DND-41 (cell line): Measurements from ENCODE around the gene OR7D2.

Experiments used
- ATAC-seq: fragments of 200-7000 bp; cut with Tn5 transposase; 3 replicates; pipeline ENCODE4 v1.9.1; 2021; ENCODE audit warnings: low read depth; ENCODE audit not compliant: insufficient read depth
- DNase-seq: peaks from one replicate; pipeline ENCODE4 v3.0.0-alpha.2; 2020
- H2AFZ ChIP-seq: 2 replicates; pipeline ENCODE4 v1.6.0; 2012; ENCODE audit warnings: low read depth, low read length
- H3K27ac ChIP-seq: 2 replicates; pipeline ENCODE4 v1.5.1; 2012; ENCODE audit warnings: low read length, inconsistent platforms
- H3K27me3 ChIP-seq: fragments of 200-600 bp; sonication (generic); 2 replicates; pipeline ENCODE4 v1.6.0; 2012; ENCODE audit warnings: low read length, mild to moderate bottlenecking, inconsistent platforms; ENCODE audit not compliant: insufficient read depth, poor library complexity
- H3K36me3 ChIP-seq: 2 replicates; pipeline ENCODE4 v1.5.1; 2012; ENCODE audit warnings: low read length, inconsistent platforms; ENCODE audit not compliant: insufficient read depth
- H3K4me1 ChIP-seq: 2 replicates; pipeline ENCODE4 v1.5.1; 2012; ENCODE audit warnings: mild to moderate bottlenecking, low read length; ENCODE audit not compliant: insufficient read depth
- H3K4me2 ChIP-seq: 2 replicates; pipeline ENCODE4 v1.6.0; 2012; ENCODE audit warnings: mild to moderate bottlenecking, moderate library complexity, low read length, inconsistent platforms; ENCODE audit not compliant: insufficient read depth
- H3K4me3 ChIP-seq, 2 experiments: fragments of 200-600 bp in 1 of 2; shearing (Covaris generic) in 1 of 2; 2 replicates each; pipeline ENCODE4 v1.5.1; 2012 to 2016; ENCODE audit warnings: inconsistent platforms in 2 of 2, low read length in 2 of 2, mild to moderate bottlenecking in 2 of 2, low read depth in 1 of 2, moderate library complexity in 1 of 2
- H3K79me2 ChIP-seq: 2 replicates; pipeline ENCODE4 v1.6.0; 2012; ENCODE audit warnings: low read length, inconsistent platforms; ENCODE audit not compliant: insufficient read depth
- H3K9ac ChIP-seq: 2 replicates; pipeline ENCODE4 v1.6.0; 2012; ENCODE audit warnings: low read depth, mild to moderate bottlenecking, inconsistent platforms, low read length, moderate library complexity
- H3K9me3 ChIP-seq: 2 replicates; pipeline ENCODE4 v1.5.1; 2012; ENCODE audit warnings: low read length, moderate library complexity, mild to moderate bottlenecking, inconsistent platforms; ENCODE audit not compliant: insufficient read depth, severe bottlenecking
- H4K20me1 ChIP-seq: 2 replicates; pipeline ENCODE4 v1.6.0; 2012; ENCODE audit warnings: low read length; ENCODE audit not compliant: insufficient read depth
- CTCF ChIP-seq: IDR thresholded peaks from 2 replicates; pipeline ENCODE4 v1.5.1; 2012; ENCODE audit warnings: borderline replicate concordance, low read length, moderate library complexity, mild to moderate bottlenecking; ENCODE audit not compliant: poor library complexity, severe bottlenecking; ENCODE audit errors: extremely low read depth
- EZH2 ChIP-seq: IDR thresholded peaks from 3 replicates; pipeline ENCODE4 v1.6.1; 2012; ENCODE audit warnings: borderline replicate concordance, low read depth, mild to moderate bottlenecking, moderate library complexity, low read length, inconsistent platforms; ENCODE audit not compliant: severe bottlenecking

Gene OR7D2

GRCh38 chr19:9178901-9179300 is at the start of gene OR7D2:
OR7D2 (plus strand) TSS chr19:9178979; CDS start chr19:9185782, 6,803 bp downstream.
- TF ChIP-seq CTCF (no peak), EZH2 (no peak)
- no peaks in the 10 kb centered on the region for H3K4me1 ChIP-seq
- no peaks in the 10 kb centered on the region for H3K27me3 ChIP-seq
- H3K9me3 ChIP-seq: no peaks in the 10 kb centered on the region
- H3K27ac ChIP-seq: no peak within 1 kb of the TSS
- no peaks in the 10 kb centered on the region for H4K20me1 ChIP-seq
- H3K79me2 ChIP-seq: no peaks in the 10 kb centered on the region
- no peak within 1 kb of the TSS for H3K4me3 ChIP-seq
- DNase-seq (no peak), ATAC-seq (no peak)
- no peaks in the 10 kb centered on the region for H3K36me3 ChIP-seq
- H3K4me2 ChIP-seq: no peak within 1 kb of the TSS
- H2AFZ ChIP-seq: no peak within 1 kb of the TSS
- no peak within 1 kb of the TSS for H3K9ac ChIP-seq

GRCh38 chr19:9130965-9131364 is 47.8 kb upstream of the OR7D2 start:
- Histone ChIP-seq H3K27me3 (no peaks in the 10 kb centered on the region), H3K4me3 (no peak overlapping the region), H3K9me3 (no peaks in the 10 kb centered on the region), H3K79me2 (no peaks in the 10 kb centered on the region), H3K9ac (no peak overlapping the region), H2AFZ (no peak overlapping the region), H3K27ac (no peak overlapping the region), H4K20me1 (no peaks in the 10 kb centered on the region), H3K4me2 (no peak overlapping the region), H3K36me3 (no peaks in the 10 kb centered on the region), H3K4me1 (no peaks in the 10 kb centered on the region)
- TF ChIP-seq EZH2 (no peak), CTCF (no peak)
- no peak for DNase-seq
- peak; percentile 71 for ATAC-seq

- Histone ChIP-seq H3K27me3 (no peaks in the 10 kb centered on the region), H2AFZ (no peak overlapping the region)
These were observed 46.4 kb upstream of the OR7D2 start for GRCh38 chr19:9132422-9132821.

GRCh38 chr19:9139609-9140158 is 39.1 kb upstream of the OR7D2 start:
- H4K20me1 ChIP-seq: no peaks in the 10 kb centered on the region; the same call in 1 of the 2 replicates
- peak overlapping the region; percentile 94 to 97; a peak in 3 of 4 replicates for H3K4me3 ChIP-seq
- peak overlapping the region; percentile 76 for H3K4me2 ChIP-seq
- peaks cover 46% of the 10 kb centered on the region for H3K79me2 ChIP-seq
- TF ChIP-seq CTCF (no peak), EZH2 (no peak)
- H2AFZ ChIP-seq: peak overlapping the region; percentile 90
- ATAC-seq: 0 out of 3 replicates have a peak, but pooled peaks have one; percentile 3
- peaks cover 11% of the 10 kb centered on the region for H3K9me3 ChIP-seq
- H3K27me3 ChIP-seq: no peaks in the 10 kb centered on the region
- peak overlapping the region; percentile 96 for H3K27ac ChIP-seq
- H3K4me1 ChIP-seq: peaks cover 38% of the 10 kb centered on the region
- H3K9ac ChIP-seq: peak overlapping the region; percentile 97
- H3K36me3 ChIP-seq: peaks cover 26% of the 10 kb centered on the region
- DNase-seq: no peak

More at GRCh38 chr19:9132422-9132821, 46.4 kb upstream of the OR7D2 start:
- Histone ChIP-seq H3K36me3 (no peaks in the 10 kb centered on the region), H3K27ac (no peak overlapping the region), H3K4me1 (peaks cover 12% of the 10 kb centered on the region), H4K20me1 (no peaks in the 10 kb centered on the region), H3K9ac (no peak overlapping the region), H3K4me3 (no peak overlapping the region), H3K79me2 (no peaks in the 10 kb centered on the region), H3K9me3 (no peaks in the 10 kb centered on the region), H3K4me2 (no peak overlapping the region)
- no peak for ATAC-seq
- DNase-seq: no peak
- no peak for TF ChIP-seq EZH2
